Neural cell (in vitro differentiated cells): ENCODE results near the gene SUSD3. TPM values are rescaled to one million over a fixed set of nuclear protein-coding genes. Genes with fewer than 3 reads are reported as not detected.

Experiments
- H2AFZ ChIP-seq: fragments of 200-600, 300-800 bp; sonication (generic), shearing (Covaris generic); 2 replicates; pipeline ENCODE4 v1.6.0; 2014; ENCODE audit warnings: low read depth, mild to moderate bottlenecking, antibody characterized with exemption, low read length, moderate library complexity
- H3F3A ChIP-seq: fragments of 200-600 bp; shearing (Covaris generic); 2 replicates; pipeline ENCODE4 v1.6.1; 2016; ENCODE audit warnings: mild to moderate bottlenecking, moderate library complexity, mixed read lengths, antibody characterized with exemption, low read length; ENCODE audit not compliant: insufficient read depth, poor library complexity, severe bottlenecking
- H3K27ac ChIP-seq: fragments of 200-600, 300-800 bp; sonication (generic), shearing (Covaris generic); 2 replicates; pipeline ENCODE4 v1.5.1; 2014; ENCODE audit warnings: mild to moderate bottlenecking, low read length, moderate library complexity
- H3K27me3 ChIP-seq: fragments of 300-800, 200-600 bp; sonication (generic), shearing (Covaris generic); 2 replicates; pipeline ENCODE4 v1.6.0; 2014; ENCODE audit warnings: mild to moderate bottlenecking, low read depth, low read length, moderate library complexity; ENCODE audit not compliant: insufficient read depth
- H3K36me3 ChIP-seq: fragments of 300-800, 200-600 bp; sonication (generic), shearing (Covaris generic); 2 replicates; pipeline ENCODE4 v1.5.1; 2014; ENCODE audit warnings: mild to moderate bottlenecking, antibody characterized with exemption, low read length, moderate library complexity; ENCODE audit not compliant: insufficient read depth
- H3K4me2 ChIP-seq: fragments of 300-800, 200-600 bp; sonication (generic), shearing (Covaris generic); 2 replicates; pipeline ENCODE4 v1.6.0; 2014; ENCODE audit warnings: mild to moderate bottlenecking, low read length
- H3K4me3 ChIP-seq: fragments of 300-800, 200-600 bp; sonication (generic), shearing (Covaris generic); 2 replicates; pipeline ENCODE4 v1.5.1; 2014; ENCODE audit warnings: mild to moderate bottlenecking, low read length, moderate library complexity
- H3K79me2 ChIP-seq: fragments of 200-600 bp; shearing (Covaris generic); replicated peaks from 2 replicates; pipeline ENCODE4 v1.6.0; 2014; ENCODE audit warnings: mild to moderate bottlenecking, low read length, moderate library complexity; ENCODE audit not compliant: insufficient read depth
- H3K9ac ChIP-seq: fragments of 300-800, 200-600 bp; sonication (generic), shearing (Covaris generic); 2 replicates; pipeline ENCODE4 v1.6.1; 2016; ENCODE audit warnings: mild to moderate bottlenecking, low read length, mixed read lengths
- H3K9me2 ChIP-seq: fragments of 200-600 bp; shearing (Covaris generic); 2 replicates; pipeline ENCODE4 v1.6.1; 2016; ENCODE audit warnings: mild to moderate bottlenecking, low read length, mixed read lengths; ENCODE audit not compliant: insufficient read depth
- H3K9me3 ChIP-seq: fragments of 200-600, 300-800 bp; sonication (generic), shearing (Covaris generic); 2 replicates; pipeline ENCODE4 v1.6.1; 2016; ENCODE audit warnings: mild to moderate bottlenecking, mixed run types, low read length, moderate library complexity, mixed read lengths
- H4K20me1 ChIP-seq: fragments of 200-600 bp; shearing (Covaris generic); 2 replicates; pipeline ENCODE4 v1.6.1; 2016; ENCODE audit warnings: mild to moderate bottlenecking, mixed run types; ENCODE audit not compliant: insufficient read depth
- EP300 ChIP-seq: fragments of 450-650 bp; conservative IDR thresholded peaks from 2 replicates; pipeline ENCODE4 v1.6.1; 2014; ENCODE audit warnings: antibody characterized with exemption, mild to moderate bottlenecking, moderate library complexity; ENCODE audit not compliant: poor library complexity, severe bottlenecking
- EZH2 ChIP-seq: fragments of 200-600, 300-800 bp; shearing (Covaris generic), sonication (generic); IDR thresholded peaks from 2 replicates; pipeline ENCODE4 v1.6.1; 2014; ENCODE audit warnings: antibody characterized with exemption, low read length, borderline replicate concordance, mild to moderate bottlenecking; ENCODE audit not compliant: insufficient read depth, poor library complexity, severe bottlenecking
- MXI1 ChIP-seq: fragments of 450-650 bp; conservative IDR thresholded peaks from 2 replicates; pipeline ENCODE4 v1.6.1; 2014; ENCODE audit warnings: antibody characterized with exemption, mild to moderate bottlenecking; ENCODE audit not compliant: poor library complexity, severe bottlenecking
- POLR2AphosphoS5 ChIP-seq: IDR thresholded peaks from 2 replicates; pipeline ENCODE4 v1.6.1; 2012
- RAD21 ChIP-seq: fragments of 450-650 bp; conservative IDR thresholded peaks from 2 replicates; pipeline ENCODE4 v1.6.1; 2014; ENCODE audit warnings: antibody characterized with exemption, mild to moderate bottlenecking, moderate library complexity
- SMC3 ChIP-seq: fragments of 450-650 bp; conservative IDR thresholded peaks from 2 replicates; pipeline ENCODE4 v1.6.1; 2014; ENCODE audit warnings: antibody characterized with exemption, mild to moderate bottlenecking, moderate library complexity; ENCODE audit not compliant: poor library complexity
- TAF1 ChIP-seq: IDR thresholded peaks from 2 replicates; pipeline ENCODE4 v1.6.1; 2012; ENCODE audit warnings: low read depth
- polyA plus RNA-seq: library from polyadenylated mRNA; depleted of rRNA; stranded (reverse); fragments of >200 nt; gene quantifications from 2 replicates; pipeline ENCODE4 v1.2.3, GENCODE V29; 2014
- TF ChIP-seq, protein P1 (sequence below): fragments of 450-650 bp; IDR thresholded peaks from 2 replicates; pipeline ENCODE4 v1.5.1; 2014; ENCODE audit warnings: antibody characterized with exemption, mild to moderate bottlenecking, moderate library complexity; ENCODE audit not compliant: poor library complexity, severe bottlenecking
- TF ChIP-seq, protein P2 (sequence below): IDR thresholded peaks from 2 replicates; pipeline ENCODE4 v1.6.1; 2012; ENCODE audit warnings: borderline replicate concordance

Gene SUSD3
- polyA plus RNA-seq, 1 donor from 2014 or later, result not detected

DNA sequence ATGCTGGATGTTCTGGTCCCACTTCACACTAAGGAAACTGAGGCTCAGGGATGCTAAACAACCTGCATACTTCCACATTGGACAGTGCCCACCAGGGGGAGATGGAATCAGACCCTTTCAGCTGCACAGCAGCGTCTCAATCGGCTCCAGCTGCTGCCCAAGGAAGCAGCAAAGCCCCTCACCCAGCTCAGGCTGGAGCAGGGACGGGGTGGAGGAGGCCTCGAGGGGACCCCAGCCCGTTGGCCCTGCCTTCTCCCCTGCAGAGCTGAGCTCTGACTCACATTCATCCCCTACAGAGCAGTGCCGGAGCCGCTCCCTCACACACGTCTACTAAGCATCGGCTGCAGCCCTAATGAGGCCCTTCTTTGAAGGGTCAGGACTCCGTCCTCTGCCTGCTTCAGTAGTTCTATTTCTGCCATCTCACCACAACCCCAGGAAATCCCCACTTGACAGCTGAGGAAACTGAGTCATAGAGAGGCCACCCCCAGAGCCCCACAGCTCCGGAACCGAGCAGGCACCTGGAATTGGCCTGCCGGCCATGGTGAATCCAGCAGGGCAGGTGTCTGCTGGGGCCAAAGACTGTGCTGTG is 21.5 kb upstream of the SUSD3 start:
- Histone ChIP-seq H3K27me3 (no peaks in the 10 kb centered on the region), H4K20me1 (no peaks in the 10 kb centered on the region), H3K9me2 (no peaks in the 10 kb centered on the region), H2AFZ (no peak overlapping the region), H3K4me2 (no peak overlapping the region), H3K9me3 (no peaks in the 10 kb centered on the region), H3K4me3 (no peak overlapping the region), H3K79me2 (no peaks in the 10 kb centered on the region), H3K36me3 (no peaks in the 10 kb centered on the region), H3K9ac (no peak overlapping the region), H3K27ac (no peak overlapping the region), H3F3A (no peaks in the 10 kb centered on the region)
- no peak for TF ChIP-seq EP300
- TF ChIP-seq POLR2AphosphoS5, result no peak
- TF ChIP-seq, protein P1, sequence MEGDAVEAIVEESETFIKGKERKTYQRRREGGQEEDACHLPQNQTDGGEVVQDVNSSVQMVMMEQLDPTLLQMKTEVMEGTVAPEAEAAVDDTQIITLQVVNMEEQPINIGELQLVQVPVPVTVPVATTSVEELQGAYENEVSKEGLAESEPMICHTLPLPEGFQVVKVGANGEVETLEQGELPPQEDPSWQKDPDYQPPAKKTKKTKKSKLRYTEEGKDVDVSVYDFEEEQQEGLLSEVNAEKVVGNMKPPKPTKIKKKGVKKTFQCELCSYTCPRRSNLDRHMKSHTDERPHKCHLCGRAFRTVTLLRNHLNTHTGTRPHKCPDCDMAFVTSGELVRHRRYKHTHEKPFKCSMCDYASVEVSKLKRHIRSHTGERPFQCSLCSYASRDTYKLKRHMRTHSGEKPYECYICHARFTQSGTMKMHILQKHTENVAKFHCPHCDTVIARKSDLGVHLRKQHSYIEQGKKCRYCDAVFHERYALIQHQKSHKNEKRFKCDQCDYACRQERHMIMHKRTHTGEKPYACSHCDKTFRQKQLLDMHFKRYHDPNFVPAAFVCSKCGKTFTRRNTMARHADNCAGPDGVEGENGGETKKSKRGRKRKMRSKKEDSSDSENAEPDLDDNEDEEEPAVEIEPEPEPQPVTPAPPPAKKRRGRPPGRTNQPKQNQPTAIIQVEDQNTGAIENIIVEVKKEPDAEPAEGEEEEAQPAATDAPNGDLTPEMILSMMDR, result no peak
- no peak for TF ChIP-seq SMC3
- TF ChIP-seq, protein P2, sequence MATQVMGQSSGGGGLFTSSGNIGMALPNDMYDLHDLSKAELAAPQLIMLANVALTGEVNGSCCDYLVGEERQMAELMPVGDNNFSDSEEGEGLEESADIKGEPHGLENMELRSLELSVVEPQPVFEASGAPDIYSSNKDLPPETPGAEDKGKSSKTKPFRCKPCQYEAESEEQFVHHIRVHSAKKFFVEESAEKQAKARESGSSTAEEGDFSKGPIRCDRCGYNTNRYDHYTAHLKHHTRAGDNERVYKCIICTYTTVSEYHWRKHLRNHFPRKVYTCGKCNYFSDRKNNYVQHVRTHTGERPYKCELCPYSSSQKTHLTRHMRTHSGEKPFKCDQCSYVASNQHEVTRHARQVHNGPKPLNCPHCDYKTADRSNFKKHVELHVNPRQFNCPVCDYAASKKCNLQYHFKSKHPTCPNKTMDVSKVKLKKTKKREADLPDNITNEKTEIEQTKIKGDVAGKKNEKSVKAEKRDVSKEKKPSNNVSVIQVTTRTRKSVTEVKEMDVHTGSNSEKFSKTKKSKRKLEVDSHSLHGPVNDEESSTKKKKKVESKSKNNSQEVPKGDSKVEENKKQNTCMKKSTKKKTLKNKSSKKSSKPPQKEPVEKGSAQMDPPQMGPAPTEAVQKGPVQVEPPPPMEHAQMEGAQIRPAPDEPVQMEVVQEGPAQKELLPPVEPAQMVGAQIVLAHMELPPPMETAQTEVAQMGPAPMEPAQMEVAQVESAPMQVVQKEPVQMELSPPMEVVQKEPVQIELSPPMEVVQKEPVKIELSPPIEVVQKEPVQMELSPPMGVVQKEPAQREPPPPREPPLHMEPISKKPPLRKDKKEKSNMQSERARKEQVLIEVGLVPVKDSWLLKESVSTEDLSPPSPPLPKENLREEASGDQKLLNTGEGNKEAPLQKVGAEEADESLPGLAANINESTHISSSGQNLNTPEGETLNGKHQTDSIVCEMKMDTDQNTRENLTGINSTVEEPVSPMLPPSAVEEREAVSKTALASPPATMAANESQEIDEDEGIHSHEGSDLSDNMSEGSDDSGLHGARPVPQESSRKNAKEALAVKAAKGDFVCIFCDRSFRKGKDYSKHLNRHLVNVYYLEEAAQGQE, result no peak
- TF ChIP-seq EZH2, result no peak
- no peak for TF ChIP-seq TAF1
- TF ChIP-seq MXI1, result no peak
- no peak for TF ChIP-seq RAD21

DNA sequence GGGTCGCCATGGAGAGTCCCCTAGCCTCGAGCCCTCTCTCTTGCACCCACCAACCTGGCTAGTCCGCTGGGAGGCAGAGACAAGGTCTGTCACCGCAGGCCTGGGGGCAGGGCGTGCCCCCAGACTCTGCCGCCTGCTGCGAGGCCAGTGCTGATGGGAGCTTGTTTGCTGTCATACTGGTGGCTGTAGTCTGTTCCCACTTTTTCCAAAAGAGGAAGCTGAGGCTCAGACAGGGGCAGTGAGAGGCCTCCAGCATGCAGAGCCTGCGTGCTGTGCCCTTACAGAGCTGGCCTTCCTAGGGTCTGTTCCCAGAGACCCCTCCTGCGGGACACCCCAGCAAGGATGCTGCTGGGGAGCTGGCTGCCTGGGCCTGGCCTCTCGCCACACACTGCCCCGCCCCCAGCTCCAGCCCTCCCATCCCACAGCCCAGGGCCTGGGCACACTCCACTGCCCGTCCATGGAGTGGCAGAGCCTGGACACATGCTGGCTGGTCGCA is 21.0 kb upstream of the SUSD3 start:
- no peak overlapping the region for H3K4me2 ChIP-seq
- no peaks in the 10 kb centered on the region for H3K79me2 ChIP-seq
- no peak overlapping the region for H3K27ac ChIP-seq
- no peak overlapping the region for H3K9ac ChIP-seq
- H3K4me3 ChIP-seq, result no peak overlapping the region
- H2AFZ ChIP-seq, result no peak overlapping the region
- H3K36me3 ChIP-seq, result no peaks in the 10 kb centered on the region
- no peaks in the 10 kb centered on the region for H3K9me2 ChIP-seq
- no peaks in the 10 kb centered on the region for H3K9me3 ChIP-seq
- H3K27me3 ChIP-seq, result no peaks in the 10 kb centered on the region
- no peak for TF ChIP-seq SMC3
- TF ChIP-seq TAF1, result no peak
- no peak for TF ChIP-seq EP300
- no peak for TF ChIP-seq POLR2AphosphoS5
- TF ChIP-seq, protein P2, result no peak
- TF ChIP-seq EZH2, result no peak
- no peak for TF ChIP-seq MXI1
- no peak for TF ChIP-seq RAD21
- TF ChIP-seq, protein P1, result no peak
- no peaks in the 10 kb centered on the region for H3F3A ChIP-seq
- no peaks in the 10 kb centered on the region for H4K20me1 ChIP-seq
